Sigmoid colon (tissue), 7 donors: Measurements from ENCODE around the gene PDYN. TPM values are rescaled to one million over a fixed set of nuclear protein-coding genes. Genes with fewer than 3 reads are reported as not detected.

ENCODE experiments used
- DNase-seq: peaks from one replicate; pipeline ENCODE4 v3.0.0-alpha.2; 2019
- H3K27ac ChIP-seq, 4 donors: fragments of 200-600 bp; sonication (generic); one replicate each; pipeline ENCODE4 v1.5.1; 2016 to 2019; ENCODE audit warnings: mild to moderate bottlenecking in 1 of 4
- H3K27me3 ChIP-seq, 3 donors: fragments of 200-600 bp; sonication (generic); one replicate each; pipeline ENCODE4 v1.5.1; 2019; ENCODE audit warnings: mild to moderate bottlenecking in 1 of 3
- H3K36me3 ChIP-seq, 4 donors: fragments of 200-600 bp; sonication (generic); one replicate each; pipeline ENCODE4 v1.5.1; 2016 to 2019
- H3K4me1 ChIP-seq, 4 donors: fragments of 200-600 bp; sonication (generic); one replicate each; pipeline ENCODE4 v1.5.1; 2017 to 2019
- H3K4me3 ChIP-seq, 4 donors: fragments of 200-600 bp; sonication (generic); one replicate each; pipeline ENCODE4 v1.5.1; 2017 to 2019; ENCODE audit warnings: mild to moderate bottlenecking in 2 of 4, moderate library complexity in 1 of 4
- H3K9me3 ChIP-seq, 4 donors: fragments of 200-600 bp in 3 of 4; sonication (generic) in 3 of 4; one replicate each; pipeline versions ENCODE4 v1.5.1 to v1.6.1; 2013 to 2019
- EP300 ChIP-seq, 4 donors: sonication (generic); formaldehyde crosslinking; IDR thresholded peaks; one replicate each; pipeline ENCODE4 v1.6.1; 2017; ENCODE audit warnings: antibody characterized with exemption in 4 of 4
- POLR2A ChIP-seq, 2 donors: fragments of 450-650 bp; IDR thresholded peaks; one replicate each; pipeline ENCODE4 v1.6.1; 2016; ENCODE audit warnings: antibody characterized with exemption in 2 of 2, mild to moderate bottlenecking in 2 of 2, moderate library complexity in 2 of 2
- POLR2AphosphoS5 ChIP-seq, 4 donors: sonication (generic); formaldehyde crosslinking; IDR thresholded peaks; one replicate each; pipeline ENCODE4 v1.6.1; 2017; ENCODE audit warnings: antibody characterized with exemption in 4 of 4
- WGBS, 2 donors: extraction: QIAGEN DNeasy Blood & Tissue Kit; methylation state at CpG; one replicate each; pipeline ENCODE4 v1.1.7; 2013; 5-methylcytosine and 5-hydroxymethylcytosine counted together
- intact Hi-C: fragments of 100-400 bp; cut with DNase I; formaldehyde crosslinking; loops from one replicate; pipeline ENCODE4 v1.15.1; 2023
- polyA plus RNA-seq, 3 donors: library from polyadenylated mRNA; stranded (reverse); fragments of 200-250 nt; gene quantifications; one replicate each; pipeline ENCODE4 v1.2.3, GENCODE V29; 2013
- total RNA-seq, 4 donors: library from RNA; depleted of rRNA; stranded (reverse); fragments of >200 nt; gene quantifications; one replicate each; pipeline ENCODE4 v1.1.0, GENCODE V29; 2016
- TF ChIP-seq, protein P1 (sequence below), 4 experiments: fragments of 450-650 bp in 3 of 4; fragments of 200-600 bp in 1 of 4; IDR thresholded peaks; one replicate each; pipeline ENCODE4 v1.5.1; 2016 to 2019; ENCODE audit warnings: antibody characterized with exemption in 4 of 4, mild to moderate bottlenecking in 3 of 4, moderate library complexity in 2 of 4
- donor health status: healthy with polysubstance abuse.
- donor health status: Bipolar disorder and iron deficiency.
- donor health status: healthy.

The PDYN gene
- total and polyA plus RNA-seq, 7 donors, result not detected

DNA sequence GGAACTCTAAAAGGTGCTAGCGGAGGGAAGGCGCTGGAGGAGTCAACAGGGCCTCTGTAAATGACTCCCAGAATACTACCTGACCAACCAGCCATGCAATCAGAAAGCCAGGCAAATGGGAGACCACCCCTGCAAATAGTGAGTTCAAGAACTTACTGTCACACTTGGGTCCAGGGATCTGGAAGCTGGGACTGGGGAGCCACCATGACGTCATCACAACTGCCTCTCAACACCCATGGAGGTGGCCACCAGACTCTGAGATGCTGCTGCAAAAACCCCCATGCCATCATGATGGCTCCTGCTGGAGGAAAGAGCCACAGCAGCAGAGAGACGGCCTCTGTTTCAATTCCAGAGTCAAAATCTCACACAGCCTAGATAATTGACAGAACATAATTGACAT lies 8.5 kb upstream of the PDYN start:
- Histone ChIP-seq H3K27me3 (peaks cover 0 to 36% (median 7%) of the 10 kb centered on the region in 3 donors), H3K4me3 (no peak overlapping the region), H3K4me1 (no peaks in the 10 kb centered on the region), H3K27ac (no peak overlapping the region), H3K36me3 (no peaks in the 10 kb centered on the region), H3K9me3 (no peaks in the 10 kb centered on the region)
- intact Hi-C loops, result no loop called here
- TF ChIP-seq, protein P1, sequence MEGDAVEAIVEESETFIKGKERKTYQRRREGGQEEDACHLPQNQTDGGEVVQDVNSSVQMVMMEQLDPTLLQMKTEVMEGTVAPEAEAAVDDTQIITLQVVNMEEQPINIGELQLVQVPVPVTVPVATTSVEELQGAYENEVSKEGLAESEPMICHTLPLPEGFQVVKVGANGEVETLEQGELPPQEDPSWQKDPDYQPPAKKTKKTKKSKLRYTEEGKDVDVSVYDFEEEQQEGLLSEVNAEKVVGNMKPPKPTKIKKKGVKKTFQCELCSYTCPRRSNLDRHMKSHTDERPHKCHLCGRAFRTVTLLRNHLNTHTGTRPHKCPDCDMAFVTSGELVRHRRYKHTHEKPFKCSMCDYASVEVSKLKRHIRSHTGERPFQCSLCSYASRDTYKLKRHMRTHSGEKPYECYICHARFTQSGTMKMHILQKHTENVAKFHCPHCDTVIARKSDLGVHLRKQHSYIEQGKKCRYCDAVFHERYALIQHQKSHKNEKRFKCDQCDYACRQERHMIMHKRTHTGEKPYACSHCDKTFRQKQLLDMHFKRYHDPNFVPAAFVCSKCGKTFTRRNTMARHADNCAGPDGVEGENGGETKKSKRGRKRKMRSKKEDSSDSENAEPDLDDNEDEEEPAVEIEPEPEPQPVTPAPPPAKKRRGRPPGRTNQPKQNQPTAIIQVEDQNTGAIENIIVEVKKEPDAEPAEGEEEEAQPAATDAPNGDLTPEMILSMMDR (IDR thresholded peaks at IDR 0.05), result no peak
- TF ChIP-seq EP300 (IDR thresholded peaks at IDR 0.05) (no peak), POLR2AphosphoS5 (IDR thresholded peaks at IDR 0.05) (no peak), POLR2A (IDR thresholded peaks at IDR 0.05) (no peak)
- 77 to 81% methylated on average over 4 of the region's 4 CpGs for WGBS, 2 donors
- no peak for DNase-seq

DNA sequence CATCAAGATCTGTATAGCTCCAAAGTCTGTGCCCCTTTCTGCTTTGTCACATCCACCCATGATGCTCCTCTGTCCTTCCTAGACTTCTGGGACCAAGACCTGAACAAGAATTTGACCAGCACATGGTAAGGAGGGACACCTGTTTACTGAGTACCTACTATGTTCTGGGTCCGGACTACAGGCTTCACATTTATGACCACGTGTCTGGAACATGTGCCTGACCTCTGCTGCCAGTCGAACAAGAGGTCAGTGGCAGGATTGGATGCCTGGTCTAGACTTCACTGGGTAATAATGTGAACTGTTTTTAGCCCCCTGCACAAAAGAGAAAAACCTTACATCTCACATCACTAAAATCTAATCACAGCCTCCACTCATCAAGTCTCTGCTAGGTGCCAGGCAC lies 7.3 kb upstream of the PDYN start:
- Histone ChIP-seq H3K27me3 (peaks cover 0 to 41% (median 7%) of the 10 kb centered on the region in 3 donors), H3K4me3 (no peak overlapping the region), H3K9me3 (no peaks in the 10 kb centered on the region), H3K27ac (no peak overlapping the region), H3K36me3 (no peaks in the 10 kb centered on the region), H3K4me1 (no peaks in the 10 kb centered on the region)
- intact Hi-C loops, result no loop called here
- TF ChIP-seq POLR2A (IDR thresholded peaks at IDR 0.05) (no peak), EP300 (IDR thresholded peaks at IDR 0.05) (no peak), POLR2AphosphoS5 (IDR thresholded peaks at IDR 0.05) (no peak)
- TF ChIP-seq, protein P1 (IDR thresholded peaks at IDR 0.05), result no peak
- no peak for DNase-seq
- 59 to 74% methylated on average over 3 of the region's 3 CpGs for WGBS, 2 donors

DNA sequence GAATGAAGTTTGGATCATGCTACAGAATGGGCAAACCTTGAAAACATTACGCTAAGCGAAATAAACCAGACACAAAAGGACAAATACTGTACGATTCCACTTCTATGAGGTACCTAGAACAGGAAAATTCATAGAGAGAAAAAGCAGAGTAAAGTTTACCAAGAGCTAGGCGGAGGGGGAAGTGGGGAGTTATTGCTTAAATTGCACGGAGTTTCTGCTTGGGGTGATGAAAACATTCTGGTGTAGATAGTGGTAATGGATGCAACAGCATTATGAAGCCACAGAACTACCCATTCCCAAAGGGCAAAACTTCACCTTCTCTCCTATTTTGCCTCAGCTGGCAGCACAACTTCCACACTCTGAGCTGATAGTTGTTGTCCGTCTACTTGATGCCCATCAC lies 6.4 kb upstream of the PDYN start:
- WGBS, 2 donors, result 58 to 78% methylated on average over 6 of the region's 6 CpGs
- TF ChIP-seq EP300 (IDR thresholded peaks at IDR 0.05) (no peak), POLR2A (IDR thresholded peaks at IDR 0.05) (no peak), POLR2AphosphoS5 (IDR thresholded peaks at IDR 0.05) (no peak)
- H3K9me3 ChIP-seq, result no peaks in the 10 kb centered on the region
- intact Hi-C loops, result no loop called here
- no peak overlapping the region for H3K4me3 ChIP-seq
- H3K27ac ChIP-seq, result no peak overlapping the region
- DNase-seq, result no peak
- no peaks in the 10 kb centered on the region for H3K36me3 ChIP-seq
- peaks cover 0 to 47% (median 7%) of the 10 kb centered on the region in 3 donors for H3K27me3 ChIP-seq
- no peaks in the 10 kb centered on the region for H3K4me1 ChIP-seq

DNA sequence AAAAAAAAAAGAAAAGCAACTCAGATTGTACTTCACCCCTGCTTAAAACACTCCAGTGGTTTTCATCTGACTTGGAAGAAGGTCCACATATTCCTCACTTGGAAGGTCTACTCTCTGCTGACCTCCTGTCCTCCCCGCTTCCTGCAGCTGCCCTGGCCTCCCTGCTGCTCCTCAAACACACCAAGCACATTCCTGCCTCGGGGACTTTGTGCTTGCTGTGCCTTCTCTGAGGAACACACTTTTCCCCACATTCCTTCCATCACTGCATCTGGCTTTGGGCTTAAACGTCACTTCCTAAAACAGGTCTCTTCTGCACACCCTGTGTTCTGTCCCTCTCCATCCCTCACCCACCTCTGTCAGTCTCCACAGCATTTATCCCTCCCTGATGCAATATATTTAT lies 4.9 kb upstream of the PDYN start:
- no peak for TF ChIP-seq POLR2A (IDR thresholded peaks at IDR 0.05)
- no peak for TF ChIP-seq POLR2AphosphoS5 (IDR thresholded peaks at IDR 0.05)
- TF ChIP-seq EP300 (IDR thresholded peaks at IDR 0.05), result no peak
- TF ChIP-seq, protein P1 (IDR thresholded peaks at IDR 0.05), result no peak
- intact Hi-C loops, result no loop called here
- H3K4me3 ChIP-seq, result no peak overlapping the region
- H3K4me1 ChIP-seq, result no peaks in the 10 kb centered on the region
- 37 to 57% methylated on average over 3 of the region's 3 CpGs for WGBS, 2 donors
- no peak overlapping the region for H3K27ac ChIP-seq
- no peaks in the 10 kb centered on the region for H3K9me3 ChIP-seq
- H3K27me3 ChIP-seq, result peaks cover 0 to 51% (median 7%) of the 10 kb centered on the region in 3 donors
- DNase-seq, result no peak
- H3K36me3 ChIP-seq, result no peaks in the 10 kb centered on the region

DNA sequence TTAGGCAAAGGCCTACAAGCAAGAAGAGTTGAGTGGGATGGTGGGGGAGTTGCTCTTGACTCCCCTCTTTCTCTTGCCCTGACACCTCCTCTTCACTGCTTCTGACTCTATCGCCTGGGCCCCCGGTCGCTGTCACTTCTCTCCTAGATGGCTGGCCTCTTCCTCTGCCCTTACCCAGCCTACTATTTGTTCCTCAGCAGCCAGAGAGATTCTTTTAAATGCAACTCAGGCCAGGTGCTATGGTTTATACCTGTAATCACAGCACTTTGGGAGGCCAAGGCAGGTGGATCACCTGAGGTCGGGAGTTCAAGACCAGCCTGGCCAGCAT lies 4.3 kb upstream of the PDYN start:
- Histone ChIP-seq H3K9me3 (no peaks in the 10 kb centered on the region), H3K4me3 (no peak overlapping the region), H3K36me3 (no peaks in the 10 kb centered on the region), H3K27me3 (peaks cover 0 to 55% (median 7%) of the 10 kb centered on the region in 3 donors), H3K27ac (no peak overlapping the region), H3K4me1 (no peaks in the 10 kb centered on the region)
- 85 to 87% methylated on average over 4 of the region's 4 CpGs for WGBS, 2 donors
- intact Hi-C loops, result no loop called here
- no peak for DNase-seq
- TF ChIP-seq EP300 (IDR thresholded peaks at IDR 0.05) (no peak), POLR2AphosphoS5 (IDR thresholded peaks at IDR 0.05) (no peak), POLR2A (IDR thresholded peaks at IDR 0.05) (no peak)
- TF ChIP-seq, protein P1 (IDR thresholded peaks at IDR 0.05), result no peak
